Body of pancreas (tissue), 4 donors: ENCODE measurements around the gene RDH16. TPM values are rescaled to one million over a fixed set of nuclear protein-coding genes. Genes with fewer than 3 reads are reported as not detected.
"Not testable (repeated sequence)": the region's sequence is repeated elsewhere in the genome, so short reads cannot be mapped to it uniquely, and the experiment has no call there.

Experiments
- ATAC-seq: fragments of 150-250 bp; one replicate; pipeline ENCODE4 v1.9.1; 2016
- DNase-seq, 4 donors: peaks; one replicate each; pipeline ENCODE4 v3.0.0-alpha.2; 2019
- H3K27ac ChIP-seq, 4 donors: fragments of 200-600 bp; sonication (generic); 1 replicate in 3 of 4; 2 replicates in 1 of 4; pipeline versions ENCODE4 v1.5.1 to v1.6.1; 2016 to 2019; ENCODE audit warnings: mild to moderate bottlenecking in 1 of 4, mixed read lengths in 1 of 4, moderate library complexity in 1 of 4
- H3K27me3 ChIP-seq, 2 donors: fragments of 200-600 bp; sonication (generic); one replicate each; pipeline ENCODE4 v1.6.0; 2016; ENCODE audit warnings: mild to moderate bottlenecking in 1 of 2
- H3K36me3 ChIP-seq, 2 donors: fragments of 200-600 bp; sonication (generic); replicated peaks in 1 of 2; 2 replicates each; pipeline ENCODE4 v1.5.1; 2016; ENCODE audit warnings: low read depth in 2 of 2; ENCODE audit not compliant: insufficient read depth in 1 of 2
- H3K4me1 ChIP-seq: fragments of 200-600 bp; sonication (generic); one replicate; pipeline ENCODE4 v1.6.0; 2016
- H3K4me3 ChIP-seq, 2 donors: fragments of 200-600 bp; sonication (generic); 1 replicate in 1 of 2; 2 replicates in 1 of 2; pipeline ENCODE4 v1.5.1; 2016 to 2019
- H3K9me3 ChIP-seq, 3 donors: fragments of 200-600 bp; sonication (generic); 1 replicate in 2 of 3; 2 replicates in 1 of 3; pipeline ENCODE4 v1.5.1; 2016
- POLR2A ChIP-seq, 3 donors: fragments of 450-650 bp; IDR thresholded peaks; one replicate each; pipeline ENCODE4 v1.6.1; 2016; ENCODE audit warnings: antibody characterized with exemption in 3 of 3, mild to moderate bottlenecking in 2 of 3
- WGBS, 2 donors: methylation state at CpG; one replicate each; pipeline ENCODE4 v1.1.5; 2017; 5-methylcytosine and 5-hydroxymethylcytosine counted together
- intact Hi-C: fragments of 100-400 bp; cut with DNase I; formaldehyde crosslinking; loops from one replicate; pipeline ENCODE4 v1.15.1; 2023
- total RNA-seq, 2 donors: library from RNA; depleted of rRNA; stranded (reverse); fragments of >200 nt; gene quantifications; one replicate each; pipeline ENCODE4 v1.1.0, GENCODE V29; 2016
- TF ChIP-seq, protein P1 (sequence below), 7 experiments: fragments of 450-650 bp in 4 of 7; fragments of 200-600 bp in 3 of 7; sonication (generic) in 3 of 7; IDR thresholded peaks; one replicate each; pipeline ENCODE4 v1.5.1; 2016 to 2019; ENCODE audit warnings: antibody characterized with exemption in 7 of 7

RDH16 gene
- total RNA-seq, 2 donors from 2014 or later: 0.99 to 1.3 TPM

DNA sequence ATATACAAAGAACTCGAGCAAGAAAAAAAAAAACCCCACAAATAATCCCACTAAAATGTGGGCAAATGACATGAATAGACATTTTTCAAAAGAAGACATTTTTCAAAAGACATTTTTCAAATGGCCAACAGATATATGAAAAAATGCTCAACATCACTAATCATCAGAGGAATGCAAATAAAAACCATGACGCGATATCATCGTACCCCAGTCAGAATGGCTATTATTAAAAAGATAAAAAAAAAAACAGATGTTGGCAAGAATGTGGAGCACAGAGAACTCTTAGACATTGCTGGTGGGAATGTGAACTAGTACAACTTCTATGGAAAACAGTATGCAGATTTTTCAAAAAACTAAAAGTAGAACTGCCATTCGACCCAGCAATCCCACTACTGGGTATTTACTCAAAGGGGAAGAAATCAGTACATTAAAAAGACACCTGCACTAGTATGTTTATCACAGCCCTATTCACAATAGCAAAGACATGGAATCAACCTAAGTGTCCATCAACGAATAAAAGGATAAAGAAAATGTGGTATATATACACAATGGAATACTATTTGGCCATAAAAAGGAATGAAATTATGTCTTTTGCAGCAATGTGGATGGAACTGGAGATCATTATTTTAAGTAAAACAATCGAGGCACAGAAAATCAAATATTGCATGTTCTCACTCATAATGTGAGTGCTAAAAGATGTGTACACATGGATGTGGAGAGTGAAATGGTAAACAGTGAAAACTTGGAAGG is 32.6 kb upstream of the RDH16 start:
- Histone ChIP-seq H3K4me1 (no peaks in the 10 kb centered on the region), H3K27me3 (no peaks in the 10 kb centered on the region), H3K36me3 (no peaks in the 10 kb centered on the region), H3K9me3 (no peaks in the 10 kb centered on the region), H3K4me3 (no peak overlapping the region), H3K27ac (no peak overlapping the region)
- TF ChIP-seq, protein P1, sequence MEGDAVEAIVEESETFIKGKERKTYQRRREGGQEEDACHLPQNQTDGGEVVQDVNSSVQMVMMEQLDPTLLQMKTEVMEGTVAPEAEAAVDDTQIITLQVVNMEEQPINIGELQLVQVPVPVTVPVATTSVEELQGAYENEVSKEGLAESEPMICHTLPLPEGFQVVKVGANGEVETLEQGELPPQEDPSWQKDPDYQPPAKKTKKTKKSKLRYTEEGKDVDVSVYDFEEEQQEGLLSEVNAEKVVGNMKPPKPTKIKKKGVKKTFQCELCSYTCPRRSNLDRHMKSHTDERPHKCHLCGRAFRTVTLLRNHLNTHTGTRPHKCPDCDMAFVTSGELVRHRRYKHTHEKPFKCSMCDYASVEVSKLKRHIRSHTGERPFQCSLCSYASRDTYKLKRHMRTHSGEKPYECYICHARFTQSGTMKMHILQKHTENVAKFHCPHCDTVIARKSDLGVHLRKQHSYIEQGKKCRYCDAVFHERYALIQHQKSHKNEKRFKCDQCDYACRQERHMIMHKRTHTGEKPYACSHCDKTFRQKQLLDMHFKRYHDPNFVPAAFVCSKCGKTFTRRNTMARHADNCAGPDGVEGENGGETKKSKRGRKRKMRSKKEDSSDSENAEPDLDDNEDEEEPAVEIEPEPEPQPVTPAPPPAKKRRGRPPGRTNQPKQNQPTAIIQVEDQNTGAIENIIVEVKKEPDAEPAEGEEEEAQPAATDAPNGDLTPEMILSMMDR (IDR thresholded peaks at IDR 0.05): no peak
- TF ChIP-seq POLR2A (IDR thresholded peaks at IDR 0.05): no peak
- 50 to 57% methylated on average over 7 of the region's 7 CpGs for WGBS, 2 donors
- DNase-seq (no peak), ATAC-seq (no peak)
- intact Hi-C loops: loop anchor here (5.0 kb wide), 1 partner anchor 228 kb away; the partner anchor contains the start of gene HSD17B6

DNA sequence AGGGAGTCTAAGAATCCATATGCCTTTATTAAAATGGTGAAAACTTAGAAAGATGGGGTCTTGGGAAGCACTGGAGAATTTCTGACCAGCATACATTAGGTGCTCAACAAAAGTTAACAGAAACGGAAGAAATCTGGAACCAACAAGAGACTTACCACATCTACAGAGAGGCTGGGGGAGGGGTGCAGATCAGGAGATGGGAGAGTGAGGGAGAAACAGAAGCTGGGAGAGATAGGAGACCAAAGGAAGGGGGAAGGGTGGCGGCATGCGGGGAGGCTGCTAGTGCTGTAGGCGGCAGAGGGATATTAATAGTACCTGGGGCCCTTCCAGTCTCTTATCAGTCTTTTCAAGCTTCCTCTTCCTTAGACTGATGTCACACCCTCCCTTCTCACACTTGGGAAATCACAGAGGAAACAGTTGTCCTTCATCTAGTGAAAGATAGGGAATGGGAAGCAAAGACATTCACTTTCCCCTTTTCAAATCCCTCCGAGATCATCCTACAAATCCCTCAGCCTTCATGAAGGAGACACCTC is 30.9 kb upstream of the RDH16 start:
- H3K36me3 ChIP-seq: no peaks in the 10 kb centered on the region
- no peaks in the 10 kb centered on the region for H3K9me3 ChIP-seq
- H3K4me1 ChIP-seq: no peaks in the 10 kb centered on the region
- ATAC-seq: no peak
- 35 to 45% methylated on average over 5 of the region's 5 CpGs for WGBS, 2 donors
- no peak overlapping the region for H3K4me3 ChIP-seq
- DNase-seq: no peak
- TF ChIP-seq, protein P1 (IDR thresholded peaks at IDR 0.05): no peak
- TF ChIP-seq POLR2A (IDR thresholded peaks at IDR 0.05): no peak
- no peak overlapping the region for H3K27ac ChIP-seq
- H3K27me3 ChIP-seq: no peaks in the 10 kb centered on the region
- intact Hi-C loops: no loop called here

- intact Hi-C loops: no loop called here
Observed at GRCh38 chr12:56987551-56988053, 30.2 kb upstream of the RDH16 start.

GRCh38 chr12:56987011-56987410 is 29.6 kb upstream of the RDH16 start:
- TF ChIP-seq, protein P1 (IDR thresholded peaks at IDR 0.05): no peak
- no peak for TF ChIP-seq POLR2A (IDR thresholded peaks at IDR 0.05)
- no peaks in the 10 kb centered on the region for H3K27me3 ChIP-seq
- intact Hi-C loops: no loop called here
- no peak overlapping the region for H3K27ac ChIP-seq
- ATAC-seq (no peak), DNase-seq (no peak)
- H3K4me1 ChIP-seq: no peaks in the 10 kb centered on the region
- no peaks in the 10 kb centered on the region for H3K9me3 ChIP-seq
- no peaks in the 10 kb centered on the region for H3K36me3 ChIP-seq
- H3K4me3 ChIP-seq: no peak overlapping the region

More at GRCh38 chr12:56987551-56988053, 30.2 kb upstream of the RDH16 start:
- Histone ChIP-seq H3K36me3 (no peaks in the 10 kb centered on the region), H3K27ac (no peak overlapping the region), H3K4me1 (no peaks in the 10 kb centered on the region), H3K4me3 (no peak overlapping the region), H3K9me3 (no peaks in the 10 kb centered on the region), H3K27me3 (no peaks in the 10 kb centered on the region)
- peak; percentile 79 to 82 (median 80) for DNase-seq
- TF ChIP-seq, protein P1 (IDR thresholded peaks at IDR 0.05): peak; percentile 86 to 96 (median 92)
- no peak for TF ChIP-seq POLR2A (IDR thresholded peaks at IDR 0.05)
- WGBS, 2 donors: 20 to 24% methylated on average over 11 of the region's 11 CpGs
- ATAC-seq: peak; percentile 88

- H3K4me3 ChIP-seq, H3K9me3 ChIP-seq, H3K4me1 ChIP-seq, intact Hi-C loops, H3K27me3 ChIP-seq, H3K36me3 ChIP-seq, DNase-seq, ATAC-seq, H3K27ac ChIP-seq: not testable (repeated sequence)
- WGBS, 2 donors: 58 to 63% methylated on average over 4 to 5 of the region's 6 CpGs
Observed at GRCh38 chr12:56985714-56986113, 28.3 kb upstream of the RDH16 start.
